GM23338 (cell line): ENCODE measurements around the gene ZNF235. TPM values are rescaled to one million over a fixed set of nuclear protein-coding genes. Genes with fewer than 3 reads are reported as not detected.

ENCODE experiments used
- ATAC-seq: fragments of 200-7000 bp; cut with Tn5 transposase; 3 replicates; pipeline ENCODE4 v1.9.1; 2020
- DNase-seq: peaks from one replicate; pipeline ENCODE4 v3.0.0-alpha.2; 2015; ENCODE audit warnings: low spot score
- H2AFZ ChIP-seq: fragments of 200-600 bp; sonication (generic); 2 replicates; pipeline ENCODE4 v1.8.0; 2016; ENCODE audit warnings: antibody characterized with exemption, mild to moderate bottlenecking, moderate library complexity
- H3F3A ChIP-seq: fragments of 200-600 bp; sonication (generic); replicated peaks from 2 replicates; pipeline ENCODE4 v1.8.0; 2017; ENCODE audit warnings: antibody characterized with exemption, mixed run types, low read depth
- H3K27ac ChIP-seq: fragments of 200-600 bp; sonication (generic); 2 replicates; pipeline ENCODE4 v1.6.1; 2016; ENCODE audit warnings: low read depth
- H3K27me3 ChIP-seq: fragments of 200-600 bp; sonication (generic); 2 replicates; pipeline ENCODE4 v1.8.0; 2016; ENCODE audit warnings: mild to moderate bottlenecking, mixed run types, moderate library complexity; ENCODE audit not compliant: insufficient read depth
- H3K36me3 ChIP-seq: fragments of 200-600 bp; sonication (generic); 2 replicates; pipeline ENCODE4 v1.8.0; 2016; ENCODE audit warnings: mild to moderate bottlenecking; ENCODE audit not compliant: insufficient read depth
- H3K4me1 ChIP-seq: fragments of 200-600 bp; sonication (generic); 2 replicates; pipeline ENCODE4 v1.8.0; 2016; ENCODE audit warnings: mild to moderate bottlenecking, moderate library complexity; ENCODE audit not compliant: insufficient read depth
- H3K4me2 ChIP-seq: fragments of 200-600 bp; sonication (generic); 2 replicates; pipeline ENCODE4 v1.7.1; 2017; ENCODE audit warnings: mixed run types
- H3K4me3 ChIP-seq: fragments of 200-600 bp; sonication (generic); 2 replicates; pipeline ENCODE4 v1.6.1; 2016; ENCODE audit warnings: mixed run types
- H3K79me2 ChIP-seq: fragments of 200-600 bp; sonication (generic); replicated peaks from 2 replicates; pipeline ENCODE4 v1.8.0; 2017; ENCODE audit warnings: mild to moderate bottlenecking; ENCODE audit not compliant: insufficient read depth
- H3K9me2 ChIP-seq: fragments of 200-600 bp; sonication (generic); 2 replicates; pipeline ENCODE4 v1.8.0; 2017; ENCODE audit not compliant: insufficient read depth
- H4K20me1 ChIP-seq: fragments of 200-600 bp; sonication (generic); replicated peaks from 2 replicates; pipeline ENCODE4 v1.8.0; 2017; ENCODE audit warnings: mild to moderate bottlenecking; ENCODE audit not compliant: insufficient read depth
- H3K27ac Mint-ChIP-seq: 2 replicates; pipeline ENCODE4 v1.8.0; 2020; ENCODE audit warnings: inconsistent platforms, mild to moderate bottlenecking, moderate library complexity, mixed read lengths
- H3K27me3 Mint-ChIP-seq: 3 replicates; pipeline ENCODE4 v1.8.0; 2022; ENCODE audit warnings: low read depth, mild to moderate bottlenecking, moderate library complexity, mixed read lengths, inconsistent platforms; ENCODE audit not compliant: insufficient read depth, poor library complexity
- H3K36me3 Mint-ChIP-seq: 3 replicates; pipeline ENCODE4 v1.8.0; 2021; ENCODE audit warnings: low read depth, mild to moderate bottlenecking, inconsistent platforms, moderate library complexity, mixed read lengths
- H3K4me1 Mint-ChIP-seq: 3 replicates; pipeline ENCODE4 v1.8.0; 2020; ENCODE audit warnings: mild to moderate bottlenecking, inconsistent platforms, mixed read lengths
- H3K4me3 Mint-ChIP-seq: 3 replicates; pipeline ENCODE4 v1.8.0; 2021; ENCODE audit warnings: moderate library complexity, mild to moderate bottlenecking, inconsistent platforms, mixed read lengths
- H3K9me3 Mint-ChIP-seq: 3 replicates; pipeline ENCODE4 v1.8.0; 2020; ENCODE audit warnings: moderate library complexity, mild to moderate bottlenecking, inconsistent platforms, mixed read lengths
- CREB1 ChIP-seq: fragments of 250-450 bp; sonication (Bioruptor Pico); IDR thresholded peaks from 2 replicates; pipeline ENCODE4 v1.5.0; 2020; ENCODE audit warnings: low read depth, mild to moderate bottlenecking, moderate library complexity
- JUNB ChIP-seq: IDR thresholded peaks from one replicate; pipeline ENCODE4 v1.6.1; 2016; ENCODE audit warnings: antibody characterized with exemption; ENCODE audit not compliant: unreplicated experiment
- NANOG ChIP-seq: IDR thresholded peaks from 2 replicates; pipeline ENCODE4 v1.6.1; 2016; ENCODE audit warnings: antibody characterized with exemption, borderline replicate concordance
- POLR2AphosphoS5 ChIP-seq: IDR thresholded peaks from 2 replicates; pipeline ENCODE4 v1.6.1; 2016; ENCODE audit warnings: antibody characterized with exemption, low read depth
- STAT1 ChIP-seq: IDR thresholded peaks from one replicate; pipeline ENCODE4 v1.6.1; 2016; ENCODE audit warnings: antibody characterized with exemption; ENCODE audit not compliant: unreplicated experiment
- ZNF114 ChIP-seq: fragments of 250-450 bp; sonication (Bioruptor Pico); IDR thresholded peaks from 2 replicates; pipeline ENCODE4 v1.5.0; 2020; ENCODE audit warnings: mild to moderate bottlenecking, moderate library complexity
- ZNF331 ChIP-seq: fragments of 250-450 bp; sonication (Bioruptor Pico); IDR thresholded peaks from 2 replicates; pipeline ENCODE4 v1.5.0; 2020; ENCODE audit warnings: low read depth, mild to moderate bottlenecking, moderate library complexity
- polyA plus RNA-seq: library from polyadenylated mRNA; unstranded; fragments of >200 nt; fragmentation: Nextera tagmentation; extraction: Ambion mirVana; gene quantifications from 2 replicates; pipeline ENCODE4 v1.2.1, GENCODE V29; 2016
- total RNA-seq: library from RNA; depleted of rRNA; stranded (reverse); fragments of >200 nt; shearing (Covaris generic); gene quantifications from 2 replicates; pipeline ENCODE4 v1.2.3, GENCODE V29; 2014
- TF ChIP-seq, protein P1 (sequence below), 2 experiments: fragments of 200-600 bp in 1 of 2; sonication (generic) in 1 of 2; conservative IDR thresholded peaks; 2 replicates each; pipeline versions ENCODE4 v1.5.1 to v1.6.1; 2016 to 2017; ENCODE audit warnings: antibody characterized with exemption in 2 of 2, low read depth in 2 of 2, mild to moderate bottlenecking in 2 of 2, moderate library complexity in 1 of 2
- TF ChIP-seq, protein P2 (sequence below): IDR thresholded peaks from one replicate; pipeline ENCODE4 v1.6.1; 2018; ENCODE audit warnings: antibody characterized with exemption; ENCODE audit not compliant: unreplicated experiment
- TF ChIP-seq, protein P3 (sequence below): IDR thresholded peaks from 2 replicates; pipeline ENCODE4 v1.6.1; 2016; ENCODE audit warnings: antibody characterized with exemption
- TF ChIP-seq, protein P4 (sequence below): fragments of 250-450 bp; sonication (Bioruptor Pico); IDR thresholded peaks from 2 replicates; pipeline ENCODE4 v1.5.0; 2020; ENCODE audit warnings: mild to moderate bottlenecking, moderate library complexity

ZNF235 gene
- total and polyA plus RNA-seq, 2 experiments from 2014 or later, result 5.0 to 5.1 TPM

DNA sequence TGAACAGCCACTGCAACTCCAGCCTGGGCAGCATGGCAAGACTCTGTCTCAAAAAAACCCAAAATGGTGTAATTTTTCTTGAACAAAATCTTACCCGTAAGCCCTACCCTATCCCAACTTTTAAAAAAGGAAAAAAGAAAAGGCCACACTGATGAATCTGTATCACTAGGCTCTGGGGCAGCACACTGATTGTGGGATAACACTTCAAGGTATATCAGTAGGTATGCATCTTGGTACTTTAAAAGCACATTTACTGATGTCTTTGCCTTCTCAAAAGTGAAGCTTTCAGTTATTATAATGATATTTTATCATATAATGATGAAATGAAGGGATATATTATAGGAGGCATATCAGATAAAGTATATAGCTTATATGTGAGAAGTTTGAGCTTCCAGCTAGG is 27.3 kb upstream of the ZNF235 start:
- Mint-ChIP-seq H3K4me1 (no peaks in the 10 kb centered on the region), H3K36me3 (peaks cover 99% of the 10 kb centered on the region), H3K9me3 (peaks cover 98% of the 10 kb centered on the region), H3K27ac (no peak overlapping the region), H3K27me3 (no peaks in the 10 kb centered on the region), H3K4me3 (no peak overlapping the region)
- Histone ChIP-seq H3K9me2 (no peaks in the 10 kb centered on the region), H3K27ac (no peak overlapping the region), H3K79me2 (no peaks in the 10 kb centered on the region), H3K4me2 (no peak overlapping the region), H2AFZ (no peak overlapping the region), H3K4me1 (no peaks in the 10 kb centered on the region), H4K20me1 (no peaks in the 10 kb centered on the region), H3K4me3 (no peak overlapping the region), H3F3A (no peaks in the 10 kb centered on the region), H3K27me3 (no peaks in the 10 kb centered on the region), H3K36me3 (peaks cover 95% of the 10 kb centered on the region)
- TF ChIP-seq, protein P1, sequence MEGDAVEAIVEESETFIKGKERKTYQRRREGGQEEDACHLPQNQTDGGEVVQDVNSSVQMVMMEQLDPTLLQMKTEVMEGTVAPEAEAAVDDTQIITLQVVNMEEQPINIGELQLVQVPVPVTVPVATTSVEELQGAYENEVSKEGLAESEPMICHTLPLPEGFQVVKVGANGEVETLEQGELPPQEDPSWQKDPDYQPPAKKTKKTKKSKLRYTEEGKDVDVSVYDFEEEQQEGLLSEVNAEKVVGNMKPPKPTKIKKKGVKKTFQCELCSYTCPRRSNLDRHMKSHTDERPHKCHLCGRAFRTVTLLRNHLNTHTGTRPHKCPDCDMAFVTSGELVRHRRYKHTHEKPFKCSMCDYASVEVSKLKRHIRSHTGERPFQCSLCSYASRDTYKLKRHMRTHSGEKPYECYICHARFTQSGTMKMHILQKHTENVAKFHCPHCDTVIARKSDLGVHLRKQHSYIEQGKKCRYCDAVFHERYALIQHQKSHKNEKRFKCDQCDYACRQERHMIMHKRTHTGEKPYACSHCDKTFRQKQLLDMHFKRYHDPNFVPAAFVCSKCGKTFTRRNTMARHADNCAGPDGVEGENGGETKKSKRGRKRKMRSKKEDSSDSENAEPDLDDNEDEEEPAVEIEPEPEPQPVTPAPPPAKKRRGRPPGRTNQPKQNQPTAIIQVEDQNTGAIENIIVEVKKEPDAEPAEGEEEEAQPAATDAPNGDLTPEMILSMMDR (conservative IDR thresholded peaks at IDR 0.05; ENCODE audit: low read depth in 2 of 2), result no peak
- no peak for TF ChIP-seq NANOG
- no peak for TF ChIP-seq ZNF114
- no peak for TF ChIP-seq CREB1 (CRISPR knock-in tag)
- TF ChIP-seq ZNF331 (CRISPR knock-in tag), result no peak
- TF ChIP-seq, protein P2, sequence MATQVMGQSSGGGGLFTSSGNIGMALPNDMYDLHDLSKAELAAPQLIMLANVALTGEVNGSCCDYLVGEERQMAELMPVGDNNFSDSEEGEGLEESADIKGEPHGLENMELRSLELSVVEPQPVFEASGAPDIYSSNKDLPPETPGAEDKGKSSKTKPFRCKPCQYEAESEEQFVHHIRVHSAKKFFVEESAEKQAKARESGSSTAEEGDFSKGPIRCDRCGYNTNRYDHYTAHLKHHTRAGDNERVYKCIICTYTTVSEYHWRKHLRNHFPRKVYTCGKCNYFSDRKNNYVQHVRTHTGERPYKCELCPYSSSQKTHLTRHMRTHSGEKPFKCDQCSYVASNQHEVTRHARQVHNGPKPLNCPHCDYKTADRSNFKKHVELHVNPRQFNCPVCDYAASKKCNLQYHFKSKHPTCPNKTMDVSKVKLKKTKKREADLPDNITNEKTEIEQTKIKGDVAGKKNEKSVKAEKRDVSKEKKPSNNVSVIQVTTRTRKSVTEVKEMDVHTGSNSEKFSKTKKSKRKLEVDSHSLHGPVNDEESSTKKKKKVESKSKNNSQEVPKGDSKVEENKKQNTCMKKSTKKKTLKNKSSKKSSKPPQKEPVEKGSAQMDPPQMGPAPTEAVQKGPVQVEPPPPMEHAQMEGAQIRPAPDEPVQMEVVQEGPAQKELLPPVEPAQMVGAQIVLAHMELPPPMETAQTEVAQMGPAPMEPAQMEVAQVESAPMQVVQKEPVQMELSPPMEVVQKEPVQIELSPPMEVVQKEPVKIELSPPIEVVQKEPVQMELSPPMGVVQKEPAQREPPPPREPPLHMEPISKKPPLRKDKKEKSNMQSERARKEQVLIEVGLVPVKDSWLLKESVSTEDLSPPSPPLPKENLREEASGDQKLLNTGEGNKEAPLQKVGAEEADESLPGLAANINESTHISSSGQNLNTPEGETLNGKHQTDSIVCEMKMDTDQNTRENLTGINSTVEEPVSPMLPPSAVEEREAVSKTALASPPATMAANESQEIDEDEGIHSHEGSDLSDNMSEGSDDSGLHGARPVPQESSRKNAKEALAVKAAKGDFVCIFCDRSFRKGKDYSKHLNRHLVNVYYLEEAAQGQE, result no peak
- no peak for TF ChIP-seq JUNB
- TF ChIP-seq, protein P3, sequence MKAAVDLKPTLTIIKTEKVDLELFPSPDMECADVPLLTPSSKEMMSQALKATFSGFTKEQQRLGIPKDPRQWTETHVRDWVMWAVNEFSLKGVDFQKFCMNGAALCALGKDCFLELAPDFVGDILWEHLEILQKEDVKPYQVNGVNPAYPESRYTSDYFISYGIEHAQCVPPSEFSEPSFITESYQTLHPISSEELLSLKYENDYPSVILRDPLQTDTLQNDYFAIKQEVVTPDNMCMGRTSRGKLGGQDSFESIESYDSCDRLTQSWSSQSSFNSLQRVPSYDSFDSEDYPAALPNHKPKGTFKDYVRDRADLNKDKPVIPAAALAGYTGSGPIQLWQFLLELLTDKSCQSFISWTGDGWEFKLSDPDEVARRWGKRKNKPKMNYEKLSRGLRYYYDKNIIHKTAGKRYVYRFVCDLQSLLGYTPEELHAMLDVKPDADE, result no peak
- TF ChIP-seq POLR2AphosphoS5, result no peak
- no peak for TF ChIP-seq STAT1
- TF ChIP-seq, protein P4, sequence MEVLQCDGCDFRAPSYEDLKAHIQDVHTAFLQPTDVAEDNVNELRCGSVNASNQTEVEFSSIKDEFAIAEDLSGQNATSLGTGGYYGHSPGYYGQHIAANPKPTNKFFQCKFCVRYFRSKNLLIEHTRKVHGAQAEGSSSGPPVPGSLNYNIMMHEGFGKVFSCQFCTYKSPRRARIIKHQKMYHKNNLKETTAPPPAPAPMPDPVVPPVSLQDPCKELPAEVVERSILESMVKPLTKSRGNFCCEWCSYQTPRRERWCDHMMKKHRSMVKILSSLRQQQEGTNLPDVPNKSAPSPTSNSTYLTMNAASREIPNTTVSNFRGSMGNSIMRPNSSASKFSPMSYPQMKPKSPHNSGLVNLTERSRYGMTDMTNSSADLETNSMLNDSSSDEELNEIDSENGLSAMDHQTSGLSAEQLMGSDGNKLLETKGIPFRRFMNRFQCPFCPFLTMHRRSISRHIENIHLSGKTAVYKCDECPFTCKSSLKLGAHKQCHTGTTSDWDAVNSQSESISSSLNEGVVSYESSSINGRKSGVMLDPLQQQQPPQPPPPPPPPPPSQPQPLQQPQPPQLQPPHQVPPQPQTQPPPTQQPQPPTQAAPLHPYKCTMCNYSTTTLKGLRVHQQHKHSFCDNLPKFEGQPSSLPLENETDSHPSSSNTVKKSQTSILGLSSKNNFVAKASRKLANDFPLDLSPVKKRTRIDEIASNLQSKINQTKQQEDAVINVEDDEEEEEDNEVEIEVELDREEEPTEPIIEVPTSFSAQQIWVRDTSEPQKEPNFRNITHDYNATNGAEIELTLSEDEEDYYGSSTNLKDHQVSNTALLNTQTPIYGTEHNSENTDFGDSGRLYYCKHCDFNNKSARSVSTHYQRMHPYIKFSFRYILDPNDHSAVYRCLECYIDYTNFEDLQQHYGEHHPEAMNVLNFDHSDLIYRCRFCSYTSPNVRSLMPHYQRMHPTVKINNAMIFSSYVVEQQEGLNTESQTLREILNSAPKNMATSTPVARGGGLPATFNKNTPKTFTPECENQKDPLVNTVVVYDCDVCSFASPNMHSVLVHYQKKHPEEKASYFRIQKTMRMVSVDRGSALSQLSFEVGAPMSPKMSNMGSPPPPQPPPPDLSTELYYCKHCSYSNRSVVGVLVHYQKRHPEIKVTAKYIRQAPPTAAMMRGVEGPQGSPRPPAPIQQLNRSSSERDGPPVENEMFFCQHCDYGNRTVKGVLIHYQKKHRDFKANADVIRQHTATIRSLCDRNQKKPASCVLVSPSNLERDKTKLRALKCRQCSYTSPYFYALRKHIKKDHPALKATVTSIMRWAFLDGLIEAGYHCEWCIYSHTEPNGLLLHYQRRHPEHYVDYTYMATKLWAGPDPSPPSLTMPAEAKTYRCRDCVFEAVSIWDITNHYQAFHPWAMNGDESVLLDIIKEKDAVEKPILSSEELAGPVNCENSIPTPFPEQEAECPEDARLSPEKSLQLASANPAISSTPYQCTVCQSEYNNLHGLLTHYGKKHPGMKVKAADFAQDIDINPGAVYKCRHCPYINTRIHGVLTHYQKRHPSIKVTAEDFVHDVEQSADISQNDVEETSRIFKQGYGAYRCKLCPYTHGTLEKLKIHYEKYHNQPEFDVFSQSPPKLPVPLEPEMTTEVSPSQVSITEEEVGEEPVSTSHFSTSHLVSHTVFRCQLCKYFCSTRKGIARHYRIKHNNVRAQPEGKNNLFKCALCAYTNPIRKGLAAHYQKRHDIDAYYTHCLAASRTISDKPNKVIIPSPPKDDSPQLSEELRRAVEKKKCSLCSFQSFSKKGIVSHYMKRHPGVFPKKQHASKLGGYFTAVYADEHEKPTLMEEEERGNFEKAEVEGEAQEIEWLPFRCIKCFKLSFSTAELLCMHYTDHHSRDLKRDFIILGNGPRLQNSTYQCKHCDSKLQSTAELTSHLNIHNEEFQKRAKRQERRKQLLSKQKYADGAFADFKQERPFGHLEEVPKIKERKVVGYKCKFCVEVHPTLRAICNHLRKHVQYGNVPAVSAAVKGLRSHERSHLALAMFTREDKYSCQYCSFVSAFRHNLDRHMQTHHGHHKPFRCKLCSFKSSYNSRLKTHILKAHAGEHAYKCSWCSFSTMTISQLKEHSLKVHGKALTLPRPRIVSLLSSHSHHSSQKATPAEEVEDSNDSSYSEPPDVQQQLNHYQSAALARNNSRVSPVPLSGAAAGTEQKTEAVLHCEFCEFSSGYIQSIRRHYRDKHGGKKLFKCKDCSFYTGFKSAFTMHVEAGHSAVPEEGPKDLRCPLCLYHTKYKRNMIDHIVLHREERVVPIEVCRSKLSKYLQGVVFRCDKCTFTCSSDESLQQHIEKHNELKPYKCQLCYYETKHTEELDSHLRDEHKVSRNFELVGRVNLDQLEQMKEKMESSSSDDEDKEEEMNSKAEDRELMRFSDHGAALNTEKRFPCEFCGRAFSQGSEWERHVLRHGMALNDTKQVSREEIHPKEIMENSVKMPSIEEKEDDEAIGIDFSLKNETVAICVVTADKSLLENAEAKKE (CRISPR knock-in tag), result no peak
- no peak for ATAC-seq
- DNase-seq, result no peak
